Measurements from ENCODE around the gene TTC23. TPM values are rescaled to one million over a fixed set of nuclear protein-coding genes. Genes with fewer than 3 reads are reported as not detected.

The TTC23 gene
- total RNA-seq, 1 donor: 28.5 TPM

DNA sequence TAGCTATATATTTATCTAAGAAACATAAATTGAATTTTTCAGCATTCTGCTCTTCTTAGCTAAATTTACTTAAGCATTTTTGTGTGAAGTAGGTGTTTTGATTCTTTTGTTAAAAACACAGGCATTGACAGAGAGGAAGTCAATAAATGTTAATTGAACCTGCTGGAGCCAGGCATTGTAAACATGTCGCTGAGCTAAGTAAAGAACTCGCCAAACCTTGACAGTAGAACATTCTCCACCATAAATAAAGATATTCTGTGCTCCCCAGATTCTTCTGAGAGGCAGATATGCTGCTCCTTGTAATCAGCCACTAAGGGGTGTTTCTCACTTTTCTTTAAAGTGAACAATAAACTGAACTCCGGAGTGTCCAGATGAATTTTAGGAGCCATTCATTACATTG is 106.1 kb downstream of the TTC23 start:
- no peak for DNase-seq (ENCODE audit: low read depth)
- H3K4me3 ChIP-seq (ENCODE audit: low read depth, low read length): no peak overlapping the region
- TF ChIP-seq CTCF (IDR thresholded peaks at IDR 0.05; ENCODE audit: insufficient read depth, low read depth, low read length): no peak

DNA sequence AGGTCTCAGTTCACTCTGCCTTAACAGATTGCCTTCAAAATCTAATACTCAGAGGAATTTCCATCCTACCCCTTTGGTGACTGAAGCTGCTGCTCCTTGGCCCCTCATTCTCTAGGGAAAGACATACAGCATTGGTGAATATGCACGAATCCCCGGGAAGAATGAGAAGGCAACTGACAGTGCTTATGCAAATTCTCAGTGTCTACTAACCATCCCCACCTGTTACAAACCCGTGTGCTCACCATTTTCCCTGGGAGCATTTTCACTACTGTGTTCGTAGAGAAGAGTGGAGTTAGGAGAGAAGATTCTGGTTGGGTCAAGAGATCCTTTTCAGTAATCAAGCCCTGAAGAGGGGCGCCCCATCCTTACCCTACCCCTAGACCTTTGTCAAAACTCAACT is 106.8 kb downstream of the TTC23 start:
- no peak for DNase-seq (ENCODE audit: low read depth)
- no peak overlapping the region for H3K4me3 ChIP-seq (ENCODE audit: low read depth, low read length)
- TF ChIP-seq CTCF (IDR thresholded peaks at IDR 0.05; ENCODE audit: insufficient read depth, low read depth, low read length): no peak

GRCh38 chr15:99141943-99142342 is 107.4 kb downstream of the TTC23 start:
- no peak for TF ChIP-seq CTCF (IDR thresholded peaks at IDR 0.05; ENCODE audit: insufficient read depth, low read depth, low read length)
- no peak for DNase-seq (ENCODE audit: low read depth)
- no peak overlapping the region for H3K4me3 ChIP-seq (ENCODE audit: low read depth, low read length)

DNA sequence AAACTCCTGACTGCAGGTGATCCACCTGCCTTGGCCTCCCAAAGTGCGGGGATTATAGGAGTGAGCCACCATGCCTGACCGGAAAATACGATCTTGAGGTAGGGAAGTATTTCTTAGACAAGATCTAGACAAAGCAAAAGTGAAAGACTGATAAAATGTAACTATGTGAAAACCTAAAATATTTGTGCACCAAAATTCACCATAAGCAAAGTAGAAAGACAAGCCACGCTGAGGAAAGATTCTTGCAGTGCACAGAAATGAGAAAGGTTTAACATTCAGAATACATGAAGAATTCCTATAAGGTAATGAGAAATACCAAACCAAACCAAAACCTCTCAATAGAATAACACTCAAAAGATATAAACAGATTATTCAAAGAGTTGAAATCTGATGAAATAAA is 108.8 kb downstream of the TTC23 start:
- H3K4me3 ChIP-seq (ENCODE audit: low read depth, low read length): no peak overlapping the region
- no peak for TF ChIP-seq CTCF (IDR thresholded peaks at IDR 0.05; ENCODE audit: insufficient read depth, low read depth, low read length)
- no peak for DNase-seq (ENCODE audit: low read depth)

GRCh38 chr15:99139276-99139675 is 110.1 kb downstream of the TTC23 start:
- no peak for DNase-seq (ENCODE audit: low read depth)
- no peak for TF ChIP-seq CTCF (IDR thresholded peaks at IDR 0.05; ENCODE audit: insufficient read depth, low read depth, low read length)
- no peak overlapping the region for H3K4me3 ChIP-seq (ENCODE audit: low read depth, low read length)

DNA sequence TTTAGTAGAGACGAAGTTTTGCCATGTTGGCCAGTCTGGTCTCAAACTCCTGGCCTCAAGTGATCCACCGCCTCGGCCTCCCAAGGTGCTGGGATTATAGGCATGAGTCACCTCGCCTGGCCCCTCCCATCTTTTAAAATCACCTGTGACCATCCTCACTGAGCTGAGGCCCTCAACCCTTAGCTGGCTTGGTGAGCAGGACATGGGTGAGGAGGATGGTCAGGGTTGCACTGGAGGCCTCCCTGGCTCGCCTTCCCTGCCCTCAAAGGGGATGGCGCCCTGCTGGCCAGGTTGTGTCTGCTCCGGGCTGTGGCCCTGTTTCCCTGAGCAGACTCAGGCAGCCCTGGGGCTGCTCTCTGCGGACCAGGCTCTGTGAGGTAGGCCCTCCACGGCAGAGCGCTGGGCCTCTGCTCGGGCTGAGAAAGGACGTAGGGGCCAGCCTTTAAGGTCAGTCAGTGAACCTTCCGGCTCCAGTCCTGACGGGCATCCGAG is 110.8 kb downstream of the TTC23 start:
- TF ChIP-seq CTCF (IDR thresholded peaks at IDR 0.05; ENCODE audit: insufficient read depth, low read depth, low read length): no peak
- H3K4me3 ChIP-seq (ENCODE audit: low read depth, low read length): no peak overlapping the region
- no peak for DNase-seq (ENCODE audit: low read depth)

DNA sequence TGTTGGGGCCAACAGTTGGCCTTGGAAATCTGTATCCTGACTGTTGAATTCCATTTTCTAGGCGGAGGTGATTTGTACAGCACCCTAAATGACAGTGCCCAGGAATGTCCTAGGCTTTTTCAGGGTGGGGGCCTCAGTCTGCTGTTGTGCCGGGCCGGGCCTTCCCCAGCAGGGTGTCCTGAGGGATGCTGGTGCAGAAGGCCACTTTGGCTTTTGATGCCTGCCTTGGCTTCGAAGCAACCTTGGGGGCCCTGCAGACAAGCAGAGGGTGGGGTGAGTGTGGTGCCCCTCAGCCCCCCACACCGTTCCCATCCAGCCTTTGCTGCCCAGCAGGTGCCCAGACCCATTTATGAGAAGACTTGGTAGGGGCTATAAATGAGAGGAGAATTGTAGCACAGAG is 111.5 kb downstream of the TTC23 start:
- no peak overlapping the region for H3K4me3 ChIP-seq (ENCODE audit: low read depth, low read length)
- DNase-seq (ENCODE audit: low read depth): no peak
- no peak for TF ChIP-seq CTCF (IDR thresholded peaks at IDR 0.05; ENCODE audit: insufficient read depth, low read depth, low read length)

Measured in fibroblast of villous mesenchyme (primary cell).